ENCODE results near the gene FNDC3B.

GRCh38 chr3:172112734-172113120 lies 73.3 kb downstream of the FNDC3B start:
- TF ChIP-seq CTCF (IDR thresholded peaks at IDR 0.05; ENCODE audit: low read depth, low read length) (no peak), MAX (IDR thresholded peaks at IDR 0.05; ENCODE audit: low read depth, low read length) (no peak), POLR2A (IDR thresholded peaks at IDR 0.05; ENCODE audit: extremely low read depth, insufficient read length) (no peak), MYC (IDR thresholded peaks at IDR 0.05; ENCODE audit: low read depth, low read length) (no peak)
